CD4-positive, alpha-beta T cell treated with Interleukin-2 at 100 ng/mL for 4 hours (primary cell): Measurements from ENCODE around the gene GABRA5.
"Not testable (repeated sequence)": the region's sequence is repeated elsewhere in the genome, so short reads cannot be mapped to it uniquely, and the experiment has no call there.

Source experiments
- DNase-seq: peaks from one replicate; pipeline ENCODE4 v3.0.0-alpha.2; 2020; ENCODE audit warnings: low spot score

Gene GABRA5

GRCh38 chr15:26866298-26867199 lies at the start of gene GABRA5:
Gene GABRA5 (plus strand): TSS chr15:26867062. CDS start chr15:26869249, 2,187 bp downstream.
- DNase-seq = no peak

- not testable (repeated sequence) for DNase-seq
Measured at GRCh38 chr15:26831191-26831590, 35.7 kb upstream of the GABRA5 start.

GRCh38 chr15:26831951-26832350 lies 34.9 kb upstream of the GABRA5 start:
- DNase-seq = no peak

GRCh38 chr15:26838742-26839460 lies 28.0 kb upstream of the GABRA5 start:
- no peak for DNase-seq

GRCh38 chr15:26841514-26841913 lies 25.3 kb upstream of the GABRA5 start:
- no peak for DNase-seq

- no peak for DNase-seq
Measured at GRCh38 chr15:26841941-26842340, 24.9 kb upstream of the GABRA5 start.

GRCh38 chr15:26842391-26842790 lies 24.5 kb upstream of the GABRA5 start:
- DNase-seq = no peak

GRCh38 chr15:26844901-26845300 lies 22.0 kb upstream of the GABRA5 start:
- no peak for DNase-seq

GRCh38 chr15:26848498-26848897 lies 18.4 kb upstream of the GABRA5 start:
- no peak for DNase-seq

- DNase-seq = no peak
Measured at GRCh38 chr15:26850161-26850560, 16.7 kb upstream of the GABRA5 start.

GRCh38 chr15:26852980-26853379 lies 13.9 kb upstream of the GABRA5 start:
- DNase-seq = no peak

GRCh38 chr15:26854435-26854834 lies 12.4 kb upstream of the GABRA5 start:
- no peak for DNase-seq

GRCh38 chr15:26864664-26865191 lies 2.1 kb upstream of the GABRA5 start:
- no peak for DNase-seq

- no peak for DNase-seq
Measured at GRCh38 chr15:26867200-26868007, 542 bp downstream of the GABRA5 start.

- DNase-seq = no peak
Measured at GRCh38 chr15:26868029-26868685, 1.3 kb downstream of the GABRA5 start.

GRCh38 chr15:26869628-26870027 lies 2.8 kb downstream of the GABRA5 start:
- DNase-seq = no peak

- no peak for DNase-seq
Measured at GRCh38 chr15:26870346-26870745, 3.5 kb downstream of the GABRA5 start.

GRCh38 chr15:26872206-26872605 lies 5.3 kb downstream of the GABRA5 start:
- DNase-seq = no peak

- no peak for DNase-seq
Measured at GRCh38 chr15:26873846-26874245, 7.0 kb downstream of the GABRA5 start.

- no peak for DNase-seq
Measured at GRCh38 chr15:26874774-26875475, 8.1 kb downstream of the GABRA5 start.

GRCh38 chr15:26875476-26875850 lies 8.6 kb downstream of the GABRA5 start:
- no peak for DNase-seq
